Brain microvascular endothelial cell (primary cell): ENCODE data around the gene MAML3.

Experiments used
- DNase-seq: peaks from one replicate; pipeline ENCODE4 v3.0.0-alpha.2; 2020
- H3K27ac ChIP-seq: fragments of 250-450 bp; sonication (Bioruptor Pico); 2 replicates; pipeline ENCODE4 v1.5.1; 2020; ENCODE audit warnings: mild to moderate bottlenecking, moderate library complexity
- H3K27me3 ChIP-seq: fragments of 250-450 bp; sonication (Bioruptor Pico); replicated peaks from 2 replicates; pipeline ENCODE4 v1.5.1; 2020; ENCODE audit warnings: mild to moderate bottlenecking
- H3K36me3 ChIP-seq: fragments of 250-450 bp; sonication (Bioruptor Pico); replicated peaks from 2 replicates; pipeline ENCODE4 v1.5.1; 2020; ENCODE audit warnings: mild to moderate bottlenecking
- H3K4me3 ChIP-seq: 2 replicates; pipeline ENCODE4 v1.5.1; 2011; ENCODE audit warnings: low read depth, mild to moderate bottlenecking, control low read depth, low read length, moderate library complexity
- in situ Hi-C: cut with HindIII; loops from 2 replicates; pipeline ENCODE4 v1.10.0; 2017; ENCODE audit warnings: low sequenced_read_pairs, low pct_ligation_motif_present
- TF ChIP-seq, protein P1 (sequence below): IDR thresholded peaks from 2 replicates; pipeline ENCODE4 v1.5.1; 2011; ENCODE audit warnings: low read depth, mild to moderate bottlenecking, moderate library complexity, low read length, control low read depth, inconsistent platforms; ENCODE audit errors: missing control alignments

The MAML3 gene

DNA sequence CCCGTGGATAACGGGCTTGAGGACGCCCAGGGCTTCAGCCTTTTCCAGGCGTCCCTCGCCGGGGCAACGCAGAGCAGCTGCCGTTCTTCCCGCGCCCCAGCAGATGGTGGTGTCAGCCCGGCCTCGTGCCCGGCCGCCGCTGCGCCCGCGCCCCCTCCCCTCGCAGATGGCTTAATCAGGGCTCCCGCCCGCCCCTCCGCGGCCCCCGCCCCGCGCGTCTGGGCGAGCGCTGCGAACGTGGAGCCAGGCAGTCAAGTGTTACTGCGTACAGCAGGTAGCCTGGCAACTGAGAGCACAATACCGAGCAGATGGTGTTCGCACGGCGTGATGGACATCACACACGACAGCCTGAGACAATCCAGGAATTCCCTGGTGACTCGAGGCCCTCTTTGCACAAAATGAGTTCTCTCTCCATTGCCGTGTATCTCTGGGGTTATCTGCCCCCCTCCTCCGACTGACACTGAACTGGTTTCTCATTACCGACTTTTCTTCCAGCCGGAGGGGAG is 419.1 kb downstream of the MAML3 start:
- in situ Hi-C loops = no loop called here
- H3K27me3 ChIP-seq = no peaks in the 10 kb centered on the region
- H3K4me3 ChIP-seq = peak overlapping the region; percentile 55
- TF ChIP-seq, protein P1, sequence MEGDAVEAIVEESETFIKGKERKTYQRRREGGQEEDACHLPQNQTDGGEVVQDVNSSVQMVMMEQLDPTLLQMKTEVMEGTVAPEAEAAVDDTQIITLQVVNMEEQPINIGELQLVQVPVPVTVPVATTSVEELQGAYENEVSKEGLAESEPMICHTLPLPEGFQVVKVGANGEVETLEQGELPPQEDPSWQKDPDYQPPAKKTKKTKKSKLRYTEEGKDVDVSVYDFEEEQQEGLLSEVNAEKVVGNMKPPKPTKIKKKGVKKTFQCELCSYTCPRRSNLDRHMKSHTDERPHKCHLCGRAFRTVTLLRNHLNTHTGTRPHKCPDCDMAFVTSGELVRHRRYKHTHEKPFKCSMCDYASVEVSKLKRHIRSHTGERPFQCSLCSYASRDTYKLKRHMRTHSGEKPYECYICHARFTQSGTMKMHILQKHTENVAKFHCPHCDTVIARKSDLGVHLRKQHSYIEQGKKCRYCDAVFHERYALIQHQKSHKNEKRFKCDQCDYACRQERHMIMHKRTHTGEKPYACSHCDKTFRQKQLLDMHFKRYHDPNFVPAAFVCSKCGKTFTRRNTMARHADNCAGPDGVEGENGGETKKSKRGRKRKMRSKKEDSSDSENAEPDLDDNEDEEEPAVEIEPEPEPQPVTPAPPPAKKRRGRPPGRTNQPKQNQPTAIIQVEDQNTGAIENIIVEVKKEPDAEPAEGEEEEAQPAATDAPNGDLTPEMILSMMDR = peak; percentile 67
- H3K36me3 ChIP-seq = no peaks in the 10 kb centered on the region
- H3K27ac ChIP-seq = no peak overlapping the region
- DNase-seq = peak; percentile 66

DNA sequence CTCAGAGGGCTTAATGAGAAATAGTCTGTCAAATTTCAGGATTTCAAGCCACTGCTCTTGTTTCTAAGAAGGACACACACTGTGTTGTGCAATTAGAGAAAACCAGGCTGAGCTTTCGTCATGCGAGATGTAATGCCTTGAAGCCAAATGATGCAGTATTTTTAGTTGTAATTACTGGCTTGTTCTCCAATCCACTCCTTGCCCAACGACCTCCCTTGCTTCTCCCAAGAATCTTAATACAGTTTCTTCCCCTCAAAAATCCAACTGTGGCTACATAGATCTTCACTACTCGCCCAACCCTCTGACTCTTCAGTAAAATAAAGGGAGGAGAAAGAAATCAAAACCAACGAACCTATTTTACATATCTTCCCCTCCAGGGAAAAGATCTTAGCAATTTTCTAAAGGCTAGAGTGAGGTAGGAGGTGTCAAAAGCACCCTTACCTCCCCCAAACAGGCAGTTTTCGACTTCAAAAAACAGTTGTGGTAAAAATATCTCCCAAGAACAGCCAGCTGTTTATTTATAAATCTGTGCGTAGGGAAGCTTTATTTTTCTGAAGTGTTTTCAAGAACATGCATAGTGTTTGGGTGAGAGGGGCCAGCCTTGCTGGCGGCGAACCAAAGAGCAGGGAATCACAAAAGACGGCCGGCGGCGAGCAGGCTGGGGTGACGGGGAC is 419.6 kb downstream of the MAML3 start:
- in situ Hi-C loops = no loop called here
- Histone ChIP-seq H3K36me3 (no peaks in the 10 kb centered on the region), H3K27ac (no peak overlapping the region), H3K4me3 (peak overlapping the region; percentile 55), H3K27me3 (no peaks in the 10 kb centered on the region)
- no peak for DNase-seq
- TF ChIP-seq, protein P1 = no peak

DNA sequence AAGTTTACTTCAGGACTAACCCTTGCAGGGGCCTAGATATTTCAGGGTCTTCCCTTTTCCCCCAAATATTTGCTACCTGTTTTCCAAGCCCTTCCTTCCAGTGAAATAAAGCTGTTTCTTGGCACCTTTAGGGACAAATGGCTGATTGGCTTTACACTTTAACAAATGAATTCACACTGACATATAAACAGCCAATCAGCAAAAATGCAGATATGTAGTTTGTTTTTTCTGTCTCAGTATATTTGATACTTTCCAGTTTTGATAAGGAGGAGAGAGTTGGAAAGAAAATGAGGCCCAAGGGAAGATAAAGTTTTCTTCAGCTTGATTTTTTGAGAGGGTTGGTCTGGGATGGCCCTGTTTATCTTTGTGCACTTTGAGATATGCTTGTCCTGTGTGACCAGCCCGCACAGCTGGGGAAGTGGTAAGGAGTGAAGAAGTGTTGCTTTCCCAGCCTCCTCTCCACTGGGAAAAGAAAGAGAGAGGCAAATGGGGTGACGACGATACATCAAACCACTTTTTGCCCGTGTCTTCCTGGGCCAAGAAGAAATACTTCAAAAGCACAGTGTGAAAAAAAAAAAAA is 420.9 kb downstream of the MAML3 start:
- H3K4me3 ChIP-seq = no peak overlapping the region
- TF ChIP-seq, protein P1 = no peak
- H3K27ac ChIP-seq = no peak overlapping the region
- no peaks in the 10 kb centered on the region for H3K36me3 ChIP-seq
- in situ Hi-C loops = no loop called here
- H3K27me3 ChIP-seq = no peaks in the 10 kb centered on the region
- DNase-seq = no peak

DNA sequence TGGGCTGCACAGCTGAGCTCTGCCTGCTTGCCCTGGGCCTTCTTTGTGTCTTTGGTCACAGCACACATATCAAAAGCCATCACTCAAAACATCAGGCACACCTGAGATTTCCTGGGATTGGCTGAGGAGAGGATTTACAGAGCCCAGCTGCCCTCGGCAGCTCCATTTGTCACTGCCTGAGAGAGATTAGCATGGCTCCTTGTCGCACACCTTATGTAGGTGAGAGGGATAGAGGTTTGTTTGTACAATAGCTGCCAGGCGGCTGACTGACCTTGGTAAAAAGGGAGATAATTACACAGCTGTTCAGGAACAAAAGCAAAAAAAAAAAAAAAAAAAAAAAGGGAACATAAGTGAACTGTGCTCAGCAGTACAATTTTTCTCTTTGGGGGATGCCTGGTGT is 425.1 kb downstream of the MAML3 start:
- Histone ChIP-seq H3K27me3 (no peaks in the 10 kb centered on the region), H3K36me3 (no peaks in the 10 kb centered on the region), H3K4me3 (no peak overlapping the region), H3K27ac (no peak overlapping the region)
- in situ Hi-C loops = no loop called here
- TF ChIP-seq, protein P1 = no peak
- no peak for DNase-seq

DNA sequence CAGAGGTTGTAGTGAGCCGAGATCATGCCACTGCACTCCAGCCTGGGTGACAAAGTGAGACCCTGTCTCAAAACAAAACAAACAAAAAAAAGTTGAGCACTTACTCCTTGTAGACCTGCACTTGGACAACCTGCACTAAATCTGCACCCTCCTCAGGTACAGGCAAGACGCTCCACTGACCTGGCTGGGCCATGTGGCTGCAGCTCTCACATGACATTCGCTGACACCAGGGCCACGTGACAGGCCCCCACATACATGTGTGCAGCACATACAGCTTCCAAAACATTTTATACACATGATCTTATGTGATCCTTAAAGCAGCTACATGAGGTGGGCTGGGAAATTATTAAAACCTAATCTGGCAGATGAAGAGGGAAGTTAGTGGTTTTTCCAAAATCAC is 425.8 kb downstream of the MAML3 start:
- H3K4me3 ChIP-seq = no peak overlapping the region
- no peak overlapping the region for H3K27ac ChIP-seq
- DNase-seq = no peak
- H3K27me3 ChIP-seq = no peaks in the 10 kb centered on the region
- TF ChIP-seq, protein P1 = no peak
- in situ Hi-C loops = no loop called here
- no peaks in the 10 kb centered on the region for H3K36me3 ChIP-seq
